ENCODE measurements around the gene ZNF45.
"Not testable (repeated sequence)": the region's sequence is repeated elsewhere in the genome, so short reads cannot be mapped to it uniquely, and the experiment has no call there.

The ZNF45 gene

DNA sequence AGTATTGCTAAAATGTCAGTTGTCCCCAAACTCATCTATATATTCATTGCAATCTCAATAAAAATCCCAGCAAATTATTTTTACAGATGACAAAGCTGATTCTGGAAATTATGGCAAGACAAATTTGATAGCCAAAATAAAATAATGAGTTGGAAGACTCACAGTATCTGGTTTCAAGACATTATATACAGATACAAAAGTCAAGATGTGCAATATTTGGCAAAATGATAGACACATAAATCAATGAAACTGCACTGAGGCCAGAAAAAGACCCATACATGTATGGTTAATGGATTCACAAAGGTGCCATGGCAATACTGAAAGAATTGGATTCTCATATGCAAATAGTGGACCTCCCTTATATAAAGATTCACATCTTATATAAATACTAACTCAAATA lies 24.2 kb downstream of the ZNF45 start:
- DNase-seq = no peak

DNA sequence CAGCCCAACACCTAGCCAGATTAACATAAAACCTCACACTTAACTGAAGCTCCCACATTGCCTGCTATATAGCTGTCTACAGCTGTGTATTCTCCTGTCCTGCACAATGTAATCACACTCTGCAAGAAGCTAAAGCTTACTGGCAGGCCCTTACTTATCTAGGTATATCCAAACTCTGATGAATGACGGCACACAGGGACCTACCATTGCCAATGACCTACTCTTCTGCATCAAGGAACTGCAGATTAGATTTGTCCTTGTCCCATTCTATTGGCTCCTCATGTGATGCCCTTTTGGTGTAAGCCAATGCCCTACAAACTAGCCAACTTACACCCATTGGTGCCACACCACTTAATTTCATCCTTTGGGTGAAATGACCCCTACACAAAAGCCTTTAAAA lies 26.4 kb downstream of the ZNF45 start:
- no peak for DNase-seq

DNA sequence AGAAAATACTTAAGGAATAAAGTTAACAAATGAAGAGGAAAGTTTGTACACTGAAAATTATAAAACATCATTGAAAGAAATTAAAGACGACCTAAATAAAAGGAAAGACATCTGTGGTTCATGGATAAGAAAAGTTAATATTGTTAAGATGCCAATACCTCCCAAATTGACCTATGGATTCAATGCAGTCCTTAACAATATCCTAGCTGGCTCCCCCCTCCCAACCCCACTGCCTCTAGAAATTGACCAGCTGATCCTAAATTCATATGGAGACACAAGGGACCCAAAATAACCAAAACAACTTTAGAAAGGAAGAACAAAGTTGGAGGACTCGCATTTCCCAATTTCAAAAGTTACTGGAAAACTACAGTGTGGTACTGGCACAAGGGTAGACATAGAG lies 28.3 kb downstream of the ZNF45 start:
- no peak for DNase-seq

DNA sequence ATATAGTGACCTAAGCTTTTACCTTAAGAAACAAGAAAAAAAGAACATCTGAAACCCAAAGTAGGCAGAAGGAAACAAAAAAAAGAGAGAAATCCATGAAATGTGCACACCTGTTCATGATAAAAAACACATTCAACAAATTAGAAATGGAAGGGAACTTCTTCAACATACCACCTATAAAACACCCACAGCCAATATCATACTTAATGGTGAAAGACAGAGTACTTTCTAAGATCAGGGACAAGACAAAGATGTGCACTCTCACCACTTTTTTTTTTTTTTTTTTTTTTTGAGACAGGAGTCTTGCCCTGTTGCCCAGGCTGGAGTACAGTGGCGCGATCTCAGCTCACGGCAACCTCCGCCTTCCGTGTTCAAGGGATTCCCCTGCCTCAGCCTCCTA lies 29.2 kb downstream of the ZNF45 start:
- DNase-seq = no peak

DNA sequence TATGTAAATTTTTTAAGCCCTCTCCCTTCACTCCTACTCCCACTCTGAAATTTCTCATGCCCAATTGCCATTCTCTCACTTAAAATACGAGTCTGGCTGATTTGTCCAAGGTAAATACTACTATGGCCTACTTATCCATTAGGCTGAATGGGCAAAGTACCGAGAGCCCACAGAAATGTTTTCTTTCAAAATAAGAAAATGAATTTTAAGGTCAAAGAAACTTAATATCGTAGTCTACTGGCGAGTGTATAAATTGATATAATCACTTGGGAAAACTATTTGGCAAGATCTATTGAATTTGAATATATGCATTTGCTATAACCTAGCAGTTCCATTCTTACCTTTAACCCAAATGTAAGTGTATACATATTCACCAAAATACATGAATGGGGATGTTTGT lies 32.7 kb downstream of the ZNF45 start:
- no peak for DNase-seq

DNA sequence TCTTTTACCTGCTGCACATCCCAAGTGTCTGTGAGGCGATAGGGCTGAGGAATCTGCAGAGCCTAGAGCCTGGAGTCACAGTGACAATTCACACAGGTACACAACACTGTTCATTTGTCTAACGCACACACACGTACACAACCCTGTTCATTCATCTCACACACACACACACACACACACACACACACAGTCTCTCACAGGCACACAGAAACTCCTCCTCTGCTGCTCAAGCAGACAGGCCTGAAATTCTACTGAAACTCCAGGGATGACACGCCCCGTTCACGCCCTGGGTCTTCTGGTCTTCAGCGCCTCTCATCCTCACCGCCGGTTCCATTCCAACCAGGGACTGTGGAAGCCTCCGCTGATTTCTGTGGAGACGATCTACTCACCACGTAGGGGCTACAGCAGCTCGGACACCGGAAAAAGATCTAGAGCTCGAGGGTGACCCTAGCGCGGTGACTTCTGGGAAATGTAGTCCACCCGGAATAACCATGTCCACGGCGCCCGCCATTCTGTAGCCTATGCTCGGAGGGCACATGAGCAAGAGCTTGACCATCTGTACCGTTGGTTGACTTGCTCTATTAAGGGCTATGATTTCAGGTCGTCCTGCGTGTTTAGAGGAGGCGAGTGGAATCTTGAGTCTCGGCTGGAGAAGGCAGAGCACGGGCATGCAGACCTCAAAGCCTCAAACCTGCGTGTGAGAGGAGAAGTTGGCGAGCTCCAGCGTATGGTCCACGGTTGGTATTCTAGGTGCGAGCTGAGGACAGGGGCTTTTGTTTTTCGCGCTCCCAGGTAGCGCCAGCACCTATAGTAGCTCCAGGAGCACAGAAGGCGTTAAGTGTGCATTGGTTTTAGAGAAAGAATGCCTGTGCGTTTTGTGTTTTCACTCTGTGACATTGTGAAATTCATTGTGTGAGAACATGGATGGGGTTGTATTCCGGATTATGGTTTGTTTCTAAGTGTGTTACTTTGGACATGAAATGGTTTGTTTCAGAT lies 33.4 kb downstream of the ZNF45 start:
- no peak for DNase-seq

DNA sequence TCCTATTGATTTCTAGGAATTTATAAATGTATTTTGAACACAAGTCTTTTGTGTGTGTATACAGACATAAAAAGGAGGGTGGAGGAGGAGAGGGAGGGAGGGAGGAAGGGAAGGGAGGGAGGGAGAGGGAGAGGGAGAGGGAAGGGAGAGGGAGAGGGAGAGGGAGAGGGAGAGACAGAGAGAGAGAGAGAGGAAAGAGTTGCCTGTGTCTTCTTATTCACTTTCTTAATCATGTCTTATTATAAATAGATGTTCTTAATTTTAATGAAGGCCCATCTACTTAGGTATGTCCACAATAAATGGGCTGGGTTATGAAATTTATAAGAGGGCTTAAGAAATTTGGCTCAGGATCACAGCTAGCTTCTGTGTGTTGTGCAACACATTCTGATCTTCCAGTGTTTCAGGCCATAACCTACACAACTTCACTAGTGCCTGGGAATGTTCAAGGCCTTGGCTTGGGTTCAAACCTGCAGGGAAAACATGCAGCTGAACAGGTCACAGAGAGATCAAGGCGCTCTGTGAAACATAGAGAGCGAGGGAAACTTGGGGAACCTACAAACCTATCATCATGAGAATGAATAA lies 39.3 kb downstream of the ZNF45 start:
- DNase-seq = no peak

DNA sequence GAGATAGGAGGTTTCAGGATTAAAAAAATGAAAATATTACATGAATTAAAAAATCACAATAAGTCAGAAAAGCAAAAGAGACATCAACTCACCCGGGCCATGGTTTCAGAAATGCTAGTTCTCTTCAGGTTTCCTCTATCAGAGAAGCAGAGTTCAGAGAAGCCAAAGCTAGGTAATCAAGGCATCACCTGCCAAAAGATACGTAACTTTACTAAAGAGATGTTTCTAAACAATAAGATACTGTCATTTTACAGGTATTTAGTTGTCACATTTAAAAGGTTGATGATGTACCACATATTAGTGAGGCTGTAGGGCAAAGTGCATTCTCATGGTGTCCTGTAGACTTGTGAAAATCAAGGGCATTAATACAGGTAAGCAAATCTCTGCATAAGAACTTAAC lies 51.2 kb downstream of the ZNF45 start, which contains the start of gene ZNF404:
Gene ZNF404 (minus strand): TSS at position 101 of the 400 bp plus-strand sequence.
- no peak for DNase-seq

DNA sequence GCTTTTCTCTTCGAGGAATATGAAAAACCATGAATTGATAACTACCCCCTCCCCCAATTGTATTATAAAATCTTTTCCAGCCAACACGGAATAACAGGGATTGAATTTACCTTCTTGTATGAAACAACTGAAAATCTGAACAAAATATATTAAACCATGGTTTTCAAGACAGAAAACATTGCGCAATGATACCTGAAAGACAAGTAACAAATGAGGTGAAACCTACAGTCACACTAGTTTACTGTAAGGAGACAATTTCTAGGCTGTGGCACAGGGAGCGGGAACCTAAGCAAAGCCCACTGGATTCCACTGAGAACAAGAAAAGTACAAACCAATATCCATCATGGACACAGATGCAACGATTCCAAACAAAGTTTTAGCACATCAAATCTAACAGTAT lies 54.6 kb downstream of the ZNF45 start:
- DNase-seq = no peak

DNA sequence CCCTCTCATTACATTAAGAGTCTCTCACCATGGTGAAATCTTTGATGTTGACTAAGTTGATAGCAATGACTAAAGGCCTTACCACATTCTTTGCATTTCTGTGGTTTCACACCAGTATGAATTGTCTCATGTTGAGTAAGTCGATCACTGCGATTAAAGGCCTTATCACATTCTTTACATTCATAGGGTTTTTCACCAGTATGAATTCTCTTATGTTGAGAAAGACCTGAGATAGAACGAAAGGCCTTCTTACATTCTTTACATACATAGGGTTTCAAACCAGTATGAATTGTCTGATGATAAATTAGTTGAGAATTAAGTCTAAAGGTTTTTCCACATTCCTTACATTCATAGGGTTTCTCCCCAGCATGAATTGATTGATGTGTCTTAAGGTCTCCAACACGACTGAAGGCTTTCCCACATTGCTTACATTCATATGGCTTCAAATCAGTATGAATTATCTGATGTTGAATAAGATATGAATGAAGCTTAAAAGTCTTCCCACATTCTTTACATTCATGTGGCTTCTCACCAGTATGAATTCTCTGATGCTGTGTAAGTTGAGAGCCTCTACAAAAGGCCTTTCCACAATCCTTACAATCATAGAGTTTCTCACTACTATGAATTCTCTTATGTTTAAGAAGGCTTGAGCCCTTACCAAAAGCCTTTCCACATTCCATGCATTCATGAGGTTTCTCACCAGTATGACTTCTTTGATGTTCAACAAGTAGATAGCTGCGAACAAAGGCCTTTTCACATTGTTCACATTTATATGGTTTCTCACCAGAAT lies 62.3 kb downstream of the ZNF45 start:
- no peak for DNase-seq

DNA sequence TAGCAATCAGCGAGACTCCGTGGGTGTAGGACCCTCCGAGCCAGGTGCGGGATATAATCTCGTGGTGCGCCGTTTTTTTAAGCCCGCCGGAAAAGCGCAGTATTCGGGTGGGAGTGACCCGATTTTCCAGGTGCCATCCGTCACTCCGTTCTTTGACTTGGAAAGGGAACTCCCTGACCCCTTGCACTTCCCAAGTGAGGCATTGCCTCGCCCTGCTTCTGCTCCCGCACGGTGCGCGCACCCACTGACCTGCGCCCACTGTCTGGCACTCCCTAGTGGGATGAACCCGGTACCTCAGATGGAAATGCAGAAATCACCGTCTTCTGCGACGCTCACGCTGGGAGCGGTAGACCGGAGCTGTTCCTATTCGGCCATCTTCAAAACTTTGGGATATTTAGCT lies 68.2 kb downstream of the ZNF45 start:
- not testable (repeated sequence) for DNase-seq
